Measurements from ENCODE around the gene EIF3I. TPM values are rescaled to one million over a fixed set of nuclear protein-coding genes. Genes with fewer than 3 reads are reported as not detected.

EIF3I gene
- total RNA-seq, 6 experiments from 2014 or later: 279 to 313 (median 285) TPM

DNA sequence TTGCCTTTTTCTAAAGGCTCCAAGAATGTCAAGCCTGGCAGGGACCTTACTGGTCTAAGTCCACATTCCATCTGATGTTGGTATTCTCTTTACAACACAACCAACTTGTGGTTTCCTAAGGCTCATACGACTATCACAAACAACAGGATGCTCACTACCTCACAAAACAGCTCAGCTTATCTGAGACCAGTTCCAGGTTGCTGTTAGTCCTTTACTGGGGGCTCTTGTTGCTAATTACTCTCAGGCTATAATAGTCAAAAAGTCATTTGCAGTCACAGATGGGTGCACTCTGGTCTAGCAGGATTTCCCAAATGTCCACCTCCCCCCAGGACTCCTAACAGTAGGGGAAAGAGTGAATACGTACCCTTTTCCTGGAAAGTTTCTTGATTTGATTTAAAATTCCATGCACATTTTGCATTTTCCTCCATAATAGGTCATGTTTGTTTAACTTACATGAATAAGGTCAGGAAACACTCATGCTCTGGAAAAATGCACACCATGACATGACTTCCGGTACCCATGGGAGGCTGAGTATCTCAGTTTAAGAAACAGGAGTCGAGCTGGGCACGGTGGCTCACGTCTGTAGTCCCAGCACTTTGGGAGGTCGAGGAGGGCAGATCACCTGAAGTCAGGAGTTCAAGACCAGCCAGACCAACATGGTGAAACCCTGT, 44.8 kb downstream of the EIF3I start:
- Mint-ChIP-seq H3K36me3 (ENCODE audit: low read depth) (no peaks in the 10 kb centered on the region), H3K4me3 (peak overlapping the region; percentile 49; the same call in 1 of the 2 replicates), H3K27me3 (ENCODE audit: insufficient read depth) (peaks cover 6% of the 10 kb centered on the region; the same call in 1 of the 2 replicates), H3K27ac (peak overlapping the region; percentile 87), H3K4me1 (ENCODE audit: low read depth) (peaks cover 11% of the 10 kb centered on the region), H3K9me3 (no peaks in the 10 kb centered on the region)
- TF ChIP-seq, protein P1, sequence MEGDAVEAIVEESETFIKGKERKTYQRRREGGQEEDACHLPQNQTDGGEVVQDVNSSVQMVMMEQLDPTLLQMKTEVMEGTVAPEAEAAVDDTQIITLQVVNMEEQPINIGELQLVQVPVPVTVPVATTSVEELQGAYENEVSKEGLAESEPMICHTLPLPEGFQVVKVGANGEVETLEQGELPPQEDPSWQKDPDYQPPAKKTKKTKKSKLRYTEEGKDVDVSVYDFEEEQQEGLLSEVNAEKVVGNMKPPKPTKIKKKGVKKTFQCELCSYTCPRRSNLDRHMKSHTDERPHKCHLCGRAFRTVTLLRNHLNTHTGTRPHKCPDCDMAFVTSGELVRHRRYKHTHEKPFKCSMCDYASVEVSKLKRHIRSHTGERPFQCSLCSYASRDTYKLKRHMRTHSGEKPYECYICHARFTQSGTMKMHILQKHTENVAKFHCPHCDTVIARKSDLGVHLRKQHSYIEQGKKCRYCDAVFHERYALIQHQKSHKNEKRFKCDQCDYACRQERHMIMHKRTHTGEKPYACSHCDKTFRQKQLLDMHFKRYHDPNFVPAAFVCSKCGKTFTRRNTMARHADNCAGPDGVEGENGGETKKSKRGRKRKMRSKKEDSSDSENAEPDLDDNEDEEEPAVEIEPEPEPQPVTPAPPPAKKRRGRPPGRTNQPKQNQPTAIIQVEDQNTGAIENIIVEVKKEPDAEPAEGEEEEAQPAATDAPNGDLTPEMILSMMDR (IDR thresholded peaks at IDR 0.05): no peak
- DNase-seq: peak; percentile 47

- Mint-ChIP-seq H3K9me3 (no peaks in the 10 kb centered on the region), H3K4me1 (ENCODE audit: low read depth) (peaks cover 16% of the 10 kb centered on the region), H3K4me3 (no peak overlapping the region), H3K27me3 (ENCODE audit: insufficient read depth) (peaks cover 19% of the 10 kb centered on the region), H3K27ac (no peak overlapping the region), H3K36me3 (ENCODE audit: low read depth) (no peaks in the 10 kb centered on the region)
- TF ChIP-seq, protein P1 (IDR thresholded peaks at IDR 0.05): no peak
- no peak for DNase-seq
These were observed 47.5 kb downstream of the EIF3I start for GRCh38 chr1:32269744-32270143.

- Mint-ChIP-seq H3K36me3 (ENCODE audit: low read depth) (no peaks in the 10 kb centered on the region), H3K27ac (no peak overlapping the region), H3K4me3 (no peak overlapping the region), H3K27me3 (ENCODE audit: insufficient read depth) (peaks cover 26% of the 10 kb centered on the region), H3K4me1 (ENCODE audit: low read depth) (0 out of 2 replicates have a peak, but pooled peaks cover 5% of the 10 kb centered on the region), H3K9me3 (no peaks in the 10 kb centered on the region)
- no peak for DNase-seq
- TF ChIP-seq, protein P1 (IDR thresholded peaks at IDR 0.05): no peak
These were observed 50.6 kb downstream of the EIF3I start for GRCh38 chr1:32272557-32273390.

DNA sequence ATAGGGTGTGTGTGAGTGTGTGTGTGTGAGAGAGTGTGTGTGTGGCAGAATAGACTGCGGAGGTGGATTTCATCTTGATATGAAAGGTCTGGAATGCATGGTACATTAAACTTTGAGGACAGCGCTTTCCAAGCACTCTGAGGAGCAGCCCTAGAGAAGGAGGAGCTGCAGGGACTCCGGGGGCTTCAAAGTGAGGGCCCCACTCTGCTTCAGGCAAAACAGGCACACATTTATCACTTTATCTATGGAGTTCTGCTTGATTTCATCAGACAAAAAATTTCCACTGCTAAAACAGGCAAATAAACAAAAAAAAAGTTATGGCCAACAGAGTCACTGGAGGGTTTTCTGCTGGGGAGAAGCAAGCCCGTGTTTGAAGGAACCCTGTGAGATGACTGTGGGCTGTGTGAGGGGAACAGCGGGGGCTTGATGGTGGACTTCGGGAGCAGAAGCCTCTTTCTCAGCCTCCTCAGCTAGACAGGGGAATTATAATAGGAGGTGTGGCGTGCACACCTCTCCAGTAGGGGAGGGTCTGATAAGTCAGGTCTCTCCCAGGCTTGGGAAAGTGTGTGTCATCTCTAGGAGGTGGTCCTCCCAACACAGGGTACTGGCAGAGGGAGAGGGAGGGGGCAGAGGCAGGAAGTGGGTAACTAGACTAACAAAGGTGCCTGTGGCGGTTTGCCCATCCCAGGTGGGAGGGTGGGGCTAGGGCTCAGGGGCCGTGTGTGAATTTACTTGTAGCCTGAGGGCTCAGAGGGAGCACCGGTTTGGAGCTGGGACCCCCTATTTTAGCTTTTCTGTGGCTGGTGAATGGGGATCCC, 51.4 kb downstream of the EIF3I start:
- H3K27ac Mint-ChIP-seq: no peak overlapping the region
- TF ChIP-seq, protein P1 (IDR thresholded peaks at IDR 0.05): no peak
- H3K4me1 Mint-ChIP-seq (ENCODE audit: low read depth): 0 out of 2 replicates have a peak, but pooled peaks cover 5% of the 10 kb centered on the region
- no peak overlapping the region for H3K4me3 Mint-ChIP-seq
- no peaks in the 10 kb centered on the region for H3K36me3 Mint-ChIP-seq (ENCODE audit: low read depth)
- peaks cover 26% of the 10 kb centered on the region for H3K27me3 Mint-ChIP-seq (ENCODE audit: insufficient read depth)
- H3K9me3 Mint-ChIP-seq: no peaks in the 10 kb centered on the region
- DNase-seq: no peak

DNA sequence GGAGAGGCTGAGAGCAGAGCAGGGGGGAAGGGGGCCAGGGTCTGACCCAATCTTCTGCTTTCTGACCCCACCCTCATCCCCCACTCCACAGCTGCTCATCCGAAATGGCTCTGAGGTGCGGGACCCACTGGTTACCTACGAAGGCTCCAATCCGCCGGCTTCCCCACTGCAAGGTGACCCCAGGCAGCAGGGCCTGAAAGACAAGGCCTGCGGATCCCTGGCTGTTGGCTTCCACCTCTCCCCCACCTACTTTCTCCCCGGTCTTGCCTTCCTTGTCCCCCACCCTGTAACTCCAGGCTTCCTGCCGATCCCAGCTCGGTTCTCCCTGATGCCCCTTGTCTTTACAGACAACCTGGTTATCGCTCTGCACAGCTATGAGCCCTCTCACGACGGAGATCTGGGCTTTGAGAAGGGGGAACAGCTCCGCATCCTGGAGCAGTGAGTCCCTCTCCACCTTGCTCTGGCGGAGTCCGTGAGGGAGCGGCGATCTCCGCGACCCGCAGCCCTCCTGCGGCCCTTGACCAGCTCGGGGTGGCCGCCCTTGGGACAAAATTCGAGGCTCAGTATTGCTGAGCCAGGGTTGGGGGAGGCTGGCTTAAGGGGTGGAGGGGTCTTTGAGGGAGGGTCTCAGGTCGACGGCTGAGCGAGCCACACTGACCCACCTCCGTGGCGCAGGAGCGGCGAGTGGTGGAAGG, 52.6 kb downstream of the EIF3I start:
- H3K27me3 Mint-ChIP-seq (ENCODE audit: insufficient read depth): peaks cover 30% of the 10 kb centered on the region
- H3K4me1 Mint-ChIP-seq (ENCODE audit: low read depth): 0 out of 2 replicates have a peak, but pooled peaks cover 5% of the 10 kb centered on the region
- TF ChIP-seq, protein P1 (IDR thresholded peaks at IDR 0.05): no peak
- H3K9me3 Mint-ChIP-seq: no peaks in the 10 kb centered on the region
- no peak overlapping the region for H3K27ac Mint-ChIP-seq
- no peaks in the 10 kb centered on the region for H3K36me3 Mint-ChIP-seq (ENCODE audit: low read depth)
- H3K4me3 Mint-ChIP-seq: no peak overlapping the region
- no peak for DNase-seq
